Measurements from ENCODE around the gene IL17RE.

The IL17RE gene

GRCh38 chr3:9965200-9965875 lies 62.7 kb downstream of the IL17RE start:
- ChIA-PET CTCF (interaction anchor here (0.7 to 1.9 kb wide), 4 partner anchors 14 to 19 kb away, joined by 3 to 5 read pairs (median 5); no protein-coding TSS in a partner anchor), POLR2A (no interaction called here)
- peaks cover 25 to 59% of the 10 kb centered on the region in 2 experiments for H3K36me3 ChIP-seq (ENCODE audit: control insufficient read depth in 2 of 2, insufficient read depth in 1 of 2, low read length in 2 of 2)
- TF ChIP-seq ZNF747 (tag by site-specific recombination; IDR thresholded peaks at IDR 0.05): no peak
- TF ChIP-seq FEZF1 (tag by site-specific recombination; IDR thresholded peaks at IDR 0.05): no peak
- TF ChIP-seq ZNF362 (tag by site-specific recombination; IDR thresholded peaks at IDR 0.05): no peak
- TF ChIP-seq, protein P1, sequence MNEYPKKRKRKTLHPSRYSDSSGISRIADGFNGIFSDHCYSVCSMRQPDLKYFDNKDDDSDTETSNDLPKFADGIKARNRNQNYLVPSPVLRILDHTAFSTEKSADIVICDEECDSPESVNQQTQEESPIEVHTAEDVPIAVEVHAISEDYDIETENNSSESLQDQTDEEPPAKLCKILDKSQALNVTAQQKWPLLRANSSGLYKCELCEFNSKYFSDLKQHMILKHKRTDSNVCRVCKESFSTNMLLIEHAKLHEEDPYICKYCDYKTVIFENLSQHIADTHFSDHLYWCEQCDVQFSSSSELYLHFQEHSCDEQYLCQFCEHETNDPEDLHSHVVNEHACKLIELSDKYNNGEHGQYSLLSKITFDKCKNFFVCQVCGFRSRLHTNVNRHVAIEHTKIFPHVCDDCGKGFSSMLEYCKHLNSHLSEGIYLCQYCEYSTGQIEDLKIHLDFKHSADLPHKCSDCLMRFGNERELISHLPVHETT (tag by site-specific recombination; IDR thresholded peaks at IDR 0.05): no peak
- no peak for TF ChIP-seq ZNF791 (tag by site-specific recombination; IDR thresholded peaks at IDR 0.05)
- no peak for TF ChIP-seq GLIS1 (tag by site-specific recombination; IDR thresholded peaks at IDR 0.05)
- TF ChIP-seq ZNF792 (tag by site-specific recombination; IDR thresholded peaks at IDR 0.05): no peak
- no peak for TF ChIP-seq ZBTB6 (tag by site-specific recombination; IDR thresholded peaks at IDR 0.05)
- no peak for TF ChIP-seq ZNF311 (tag by site-specific recombination; IDR thresholded peaks at IDR 0.05; ENCODE audit: borderline replicate concordance)
- TF ChIP-seq YY2 (tag by site-specific recombination; IDR thresholded peaks at IDR 0.05): no peak
- TF ChIP-seq ZNF404 (tag by site-specific recombination; IDR thresholded peaks at IDR 0.05): no peak
- TF ChIP-seq ZNF76 (tag by site-specific recombination; IDR thresholded peaks at IDR 0.05; ENCODE audit: borderline replicate concordance, low read depth): no peak
- TF ChIP-seq, protein P2, sequence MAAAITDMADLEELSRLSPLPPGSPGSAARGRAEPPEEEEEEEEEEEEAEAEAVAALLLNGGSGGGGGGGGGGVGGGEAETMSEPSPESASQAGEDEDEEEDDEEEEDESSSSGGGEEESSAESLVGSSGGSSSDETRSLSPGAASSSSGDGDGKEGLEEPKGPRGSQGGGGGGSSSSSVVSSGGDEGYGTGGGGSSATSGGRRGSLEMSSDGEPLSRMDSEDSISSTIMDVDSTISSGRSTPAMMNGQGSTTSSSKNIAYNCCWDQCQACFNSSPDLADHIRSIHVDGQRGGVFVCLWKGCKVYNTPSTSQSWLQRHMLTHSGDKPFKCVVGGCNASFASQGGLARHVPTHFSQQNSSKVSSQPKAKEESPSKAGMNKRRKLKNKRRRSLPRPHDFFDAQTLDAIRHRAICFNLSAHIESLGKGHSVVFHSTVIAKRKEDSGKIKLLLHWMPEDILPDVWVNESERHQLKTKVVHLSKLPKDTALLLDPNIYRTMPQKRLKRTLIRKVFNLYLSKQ (tag by site-specific recombination; IDR thresholded peaks at IDR 0.05; ENCODE audit: borderline replicate concordance): no peak
- H3K4me1 ChIP-seq (ENCODE audit: control insufficient read depth, insufficient read depth, low read length): no peaks in the 10 kb centered on the region
- H3K27ac ChIP-seq (ENCODE audit: extremely low read depth, low read depth, low read length): no peak overlapping the region
- H3K4me3 ChIP-seq (ENCODE audit: low read depth, low read length): no peak overlapping the region
- H3K9me3 ChIP-seq (ENCODE audit: control insufficient read depth, insufficient read depth, low read depth, low read length): no peaks in the 10 kb centered on the region
